GM12878 (cell line): Measurements from ENCODE around the gene CHTOP.

Experiments
- CHD1 ChIP-seq: IDR thresholded peaks from 2 replicates; pipeline ENCODE4 v1.6.1; 2012; ENCODE audit warnings: low read depth, low read length, improper control_type of control experiment
- ESRRA ChIP-seq: IDR thresholded peaks from 2 replicates; pipeline ENCODE4 v1.6.1; 2012; ENCODE audit warnings: mild to moderate bottlenecking, low read length, improper control_type of control experiment
- ETV6 ChIP-seq, 2 experiments: fragments of 450-650 bp in 1 of 2; IDR thresholded peaks in 1 of 2; conservative IDR thresholded peaks in 1 of 2; 2 replicates each; pipeline ENCODE4 v1.6.1; 2014; ENCODE audit warnings: antibody characterized with exemption in 1 of 2, borderline replicate concordance in 1 of 2, low read depth in 1 of 2, mild to moderate bottlenecking in 1 of 2, moderate library complexity in 1 of 2
- EZH2 ChIP-seq: IDR thresholded peaks from 2 replicates; pipeline ENCODE4 v1.6.1; 2012; ENCODE audit warnings: low read depth, mild to moderate bottlenecking, control low read depth, inconsistent platforms, low read length, borderline replicate concordance; ENCODE audit not compliant: control insufficient read depth

DNA sequence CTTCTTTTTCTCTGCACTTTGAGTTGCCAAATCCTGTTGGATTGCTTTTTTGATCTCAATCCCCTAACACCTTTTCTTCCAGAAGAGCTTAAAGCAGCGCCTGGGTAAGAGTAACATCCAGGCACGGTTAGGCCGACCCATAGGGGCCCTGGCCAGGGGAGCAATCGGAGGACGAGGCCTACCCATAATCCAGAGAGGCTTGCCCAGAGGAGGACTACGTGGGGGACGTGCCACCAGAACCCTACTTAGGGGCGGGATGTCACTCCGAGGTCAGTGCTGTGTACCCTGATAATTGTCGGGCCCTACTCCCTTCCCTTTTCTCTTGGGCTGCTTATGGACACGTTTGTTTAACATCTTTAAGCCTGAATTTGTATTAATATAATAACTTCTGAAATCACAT lies 8.3 kb downstream of the CHTOP start:
- no peak for TF ChIP-seq CHD1
- no peak for TF ChIP-seq ETV6 (conservative IDR thresholded peaks at IDR 0.05 in 1 of 2, IDR thresholded peaks at IDR 0.05 in 1 of 2; ENCODE audit: borderline replicate concordance in 1 of 2, low read depth in 1 of 2)
- TF ChIP-seq EZH2, result no peak
- no peak for TF ChIP-seq ESRRA
